LoVo (cell line): Measurements from ENCODE around the gene CFAP58.

Experiments
- DNase-seq: peaks from one replicate; pipeline ENCODE4 v3.0.0-alpha.2; 2016; ENCODE audit warnings: low spot score

Gene CFAP58

DNA sequence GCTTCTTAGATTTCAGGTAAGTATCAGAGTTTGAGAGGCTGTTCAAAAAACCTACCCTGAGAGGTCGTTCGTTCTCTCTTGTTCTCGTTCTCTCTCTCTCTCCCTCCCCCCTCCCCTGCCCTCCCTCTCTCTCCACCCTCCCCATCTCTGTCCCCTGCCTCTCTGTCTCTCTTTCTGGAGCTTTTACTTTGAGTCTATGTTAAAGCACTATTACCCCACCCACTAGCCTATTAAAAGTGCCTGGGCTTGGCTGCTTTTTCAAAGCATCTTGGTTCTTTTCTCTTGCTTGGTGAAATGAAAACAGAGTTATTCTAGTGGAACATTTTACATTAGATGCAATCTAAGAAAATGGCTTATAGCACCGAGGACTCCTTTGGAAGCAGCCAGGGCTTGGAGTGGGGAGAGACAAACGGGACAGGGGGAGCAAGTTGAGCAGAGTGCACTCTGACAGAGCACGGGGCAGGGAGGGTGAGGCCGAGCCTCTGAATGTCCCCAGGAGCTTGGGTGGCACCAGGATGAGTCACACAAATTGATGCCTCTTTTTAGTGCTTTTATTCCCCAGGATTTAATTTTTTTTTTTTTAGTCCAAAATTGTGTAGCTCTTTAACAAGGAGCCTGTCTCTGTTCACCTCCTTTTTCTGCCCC, 134.3 kb downstream of the CFAP58 start:
- no peak for DNase-seq

DNA sequence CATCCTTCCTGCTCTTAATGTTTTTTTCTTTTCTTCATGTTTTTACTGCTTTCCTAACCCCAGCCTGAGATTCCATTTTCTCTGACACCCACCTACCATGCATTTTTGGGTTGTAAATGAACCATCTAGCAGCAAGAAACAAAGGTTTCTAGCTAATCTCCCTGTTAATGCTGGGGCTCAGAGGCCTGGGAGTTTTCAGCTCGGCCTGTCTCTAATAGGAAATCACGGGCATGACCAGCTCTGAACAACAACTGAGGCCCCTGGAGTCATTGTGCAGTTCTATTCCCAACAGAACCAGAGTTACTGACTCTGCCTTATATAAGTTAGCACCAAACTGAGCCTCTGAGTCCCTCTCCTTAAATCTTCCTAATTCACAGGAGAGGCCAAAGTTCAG, 134.8 kb downstream of the CFAP58 start:
- DNase-seq, result no peak

DNA sequence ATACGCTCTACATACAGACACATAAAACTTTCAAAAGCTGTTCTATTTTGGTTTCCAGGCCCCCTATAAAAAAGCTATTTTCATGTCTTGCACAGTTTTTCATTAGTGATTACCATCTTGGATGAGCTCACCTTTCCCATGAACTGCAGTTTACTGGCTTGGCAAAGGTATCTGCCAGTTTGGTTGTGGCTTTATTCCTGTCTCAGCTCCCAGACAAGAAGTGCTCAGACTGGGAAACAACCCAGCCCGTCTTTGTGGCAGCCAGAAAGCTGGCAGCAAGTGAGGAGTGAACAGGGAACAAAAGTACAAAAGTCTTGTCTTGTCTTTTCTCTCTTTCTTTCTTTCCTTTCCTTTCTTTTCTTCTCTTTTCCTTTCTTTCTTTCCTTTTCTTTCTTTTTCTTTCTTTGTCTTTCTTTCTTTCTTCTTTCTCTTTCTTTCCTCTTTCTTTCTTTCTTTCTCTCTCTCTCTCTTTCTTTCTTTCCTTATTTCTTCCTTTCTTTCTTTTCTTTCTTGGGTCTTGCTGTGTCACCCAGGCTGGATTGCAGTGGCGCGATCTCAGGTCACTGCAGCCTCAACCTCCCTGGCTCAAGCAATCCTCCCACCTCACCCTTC, 138.8 kb downstream of the CFAP58 start:
- DNase-seq, result no peak

DNA sequence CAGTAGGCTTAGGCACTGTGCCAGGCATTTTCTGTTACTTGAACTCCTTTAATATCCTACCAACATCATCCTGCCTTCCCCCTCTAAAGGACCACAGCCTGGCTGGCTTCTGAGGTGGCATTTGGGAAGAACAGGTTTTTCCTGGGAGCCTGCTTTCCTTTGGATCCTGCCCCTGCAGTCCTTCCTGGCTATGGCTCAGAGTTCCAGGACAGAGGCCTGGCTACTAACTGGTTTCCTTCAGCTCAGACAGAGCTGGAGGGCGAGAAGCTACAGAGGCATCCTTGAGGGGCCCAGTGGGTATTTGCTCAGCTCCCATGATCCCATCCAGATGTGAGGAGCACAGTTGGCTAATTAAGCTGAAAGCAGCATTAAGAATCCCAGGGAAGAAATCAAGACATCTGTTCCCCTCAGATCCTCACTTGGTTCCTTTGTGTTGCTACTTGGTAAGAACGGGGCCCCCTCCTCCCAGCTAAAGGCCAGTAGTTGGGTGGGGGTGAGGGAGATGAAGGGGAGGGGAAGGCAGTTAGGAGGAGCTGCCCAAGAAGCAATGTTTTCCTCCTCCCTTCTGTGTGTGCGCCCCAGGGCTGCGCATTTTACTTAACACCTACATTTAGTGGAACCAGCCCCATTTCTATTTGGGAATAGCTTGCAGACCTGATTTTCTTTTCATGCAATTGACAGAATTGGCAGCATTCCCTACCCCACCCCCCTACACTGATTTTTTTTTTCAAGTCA, 144.9 kb downstream of the CFAP58 start:
- no peak for DNase-seq

DNA sequence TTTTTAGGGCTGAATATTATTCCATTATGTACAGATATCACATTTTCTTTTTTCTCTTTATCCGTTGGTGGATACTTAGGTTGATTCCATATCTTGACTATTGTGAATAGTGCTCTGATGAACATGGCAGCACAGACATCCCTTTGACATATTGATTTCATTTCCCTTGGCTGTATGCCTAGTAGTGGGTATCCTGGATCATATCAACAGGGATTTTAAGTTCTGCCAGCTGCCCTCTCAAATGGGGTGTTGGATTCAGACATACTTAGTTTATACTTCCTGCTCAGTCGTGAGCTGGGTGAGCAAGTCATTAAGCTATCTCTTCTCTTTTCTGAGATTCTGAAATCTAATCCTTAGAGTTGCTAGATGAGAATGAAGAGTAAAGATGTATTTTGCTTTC, 147.8 kb downstream of the CFAP58 start:
- DNase-seq, result no peak

DNA sequence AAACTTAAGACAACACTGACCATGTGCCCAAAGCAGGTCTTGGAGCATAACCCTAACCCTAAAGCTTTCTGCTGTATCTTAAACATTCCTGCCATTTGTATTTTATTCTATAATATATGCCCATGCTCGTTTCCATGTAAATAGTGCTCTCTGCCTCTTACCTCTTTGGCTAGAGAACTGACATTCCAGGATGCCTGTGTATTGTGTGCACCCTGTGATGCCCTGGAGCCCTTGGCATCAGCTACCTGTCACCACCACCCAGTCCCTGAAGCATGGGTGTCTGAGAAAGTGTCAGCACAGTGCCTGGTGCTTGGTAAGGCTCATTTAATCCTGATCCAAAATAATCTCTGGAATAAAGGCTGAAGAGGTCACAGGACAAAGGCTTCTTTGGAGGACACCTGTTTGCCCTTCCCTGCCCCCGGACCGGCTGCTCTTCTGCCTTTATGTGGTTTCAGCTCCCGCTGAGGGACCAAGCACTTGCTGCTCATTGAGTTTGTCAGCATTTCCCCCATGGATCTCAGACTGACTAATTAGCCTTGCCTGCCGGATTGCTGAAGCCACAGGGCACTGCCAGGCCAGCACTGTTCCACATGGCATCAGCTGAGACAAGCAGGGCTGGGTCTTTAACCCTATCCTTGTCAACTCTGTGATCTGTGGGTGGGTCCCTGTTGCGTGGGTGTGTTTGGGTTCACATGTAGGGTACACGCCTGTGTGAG, 148.4 kb downstream of the CFAP58 start:
- no peak for DNase-seq

DNA sequence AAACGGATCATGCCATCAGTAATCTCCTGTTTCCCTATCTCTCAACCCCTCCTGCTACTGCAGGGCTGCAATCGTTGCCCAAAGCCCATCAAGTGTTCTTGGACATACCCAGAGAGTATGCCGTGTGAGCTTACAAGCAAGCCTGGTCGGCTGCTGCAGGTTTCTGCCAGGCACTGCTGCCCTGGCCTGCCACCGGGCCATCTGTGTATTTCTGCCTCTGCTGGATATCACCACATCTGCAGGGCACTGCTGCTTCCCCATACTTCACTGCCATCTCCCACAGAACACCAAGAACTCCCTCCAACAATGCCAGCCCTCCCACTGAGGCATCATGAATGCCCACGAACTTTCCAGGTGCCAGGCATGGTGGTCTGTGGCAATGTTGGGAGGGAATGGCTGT, 149.3 kb downstream of the CFAP58 start:
- DNase-seq, result no peak
